Measurements from ENCODE around the gene PLD1.

DNA sequence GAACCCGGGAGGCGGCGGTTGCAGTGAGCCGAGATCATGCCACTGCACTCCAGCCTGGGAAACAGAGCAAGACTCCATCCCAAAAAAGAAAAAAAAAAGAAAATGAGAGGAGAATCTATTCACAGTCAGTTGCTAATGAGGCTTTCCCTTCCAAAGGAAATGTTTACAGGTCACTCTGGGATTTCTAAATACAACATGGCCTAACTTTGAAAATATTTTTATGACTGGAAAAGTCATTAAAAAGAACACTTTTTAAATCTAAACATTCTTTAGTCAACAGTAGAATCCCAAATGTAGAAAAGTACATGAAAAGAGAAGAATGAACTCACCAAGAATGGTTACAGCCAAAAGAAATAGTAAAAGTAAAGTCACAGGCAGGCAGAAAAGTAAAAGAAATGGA is 78.6 kb downstream of the PLD1 start:
- no peak for TF ChIP-seq EZH2phosphoT487 (IDR thresholded peaks at IDR 0.05; ENCODE audit: borderline replicate concordance)
- TF ChIP-seq, protein P1, sequence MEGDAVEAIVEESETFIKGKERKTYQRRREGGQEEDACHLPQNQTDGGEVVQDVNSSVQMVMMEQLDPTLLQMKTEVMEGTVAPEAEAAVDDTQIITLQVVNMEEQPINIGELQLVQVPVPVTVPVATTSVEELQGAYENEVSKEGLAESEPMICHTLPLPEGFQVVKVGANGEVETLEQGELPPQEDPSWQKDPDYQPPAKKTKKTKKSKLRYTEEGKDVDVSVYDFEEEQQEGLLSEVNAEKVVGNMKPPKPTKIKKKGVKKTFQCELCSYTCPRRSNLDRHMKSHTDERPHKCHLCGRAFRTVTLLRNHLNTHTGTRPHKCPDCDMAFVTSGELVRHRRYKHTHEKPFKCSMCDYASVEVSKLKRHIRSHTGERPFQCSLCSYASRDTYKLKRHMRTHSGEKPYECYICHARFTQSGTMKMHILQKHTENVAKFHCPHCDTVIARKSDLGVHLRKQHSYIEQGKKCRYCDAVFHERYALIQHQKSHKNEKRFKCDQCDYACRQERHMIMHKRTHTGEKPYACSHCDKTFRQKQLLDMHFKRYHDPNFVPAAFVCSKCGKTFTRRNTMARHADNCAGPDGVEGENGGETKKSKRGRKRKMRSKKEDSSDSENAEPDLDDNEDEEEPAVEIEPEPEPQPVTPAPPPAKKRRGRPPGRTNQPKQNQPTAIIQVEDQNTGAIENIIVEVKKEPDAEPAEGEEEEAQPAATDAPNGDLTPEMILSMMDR (conservative IDR thresholded peaks at IDR 0.05; ENCODE audit: low read length) = no peak
